Stimulated activated CD8-positive, alpha-beta memory T cell treated with anti-CD3 and anti-CD28 coated beads, Interleukin-2, amount 100 ng/mL, for 1 hour (primary cell): ENCODE measurements around the gene CALM3.
"Not testable (repeated sequence)": the region's sequence is repeated elsewhere in the genome, so short reads cannot be mapped to it uniquely, and the experiment has no call there.

Experiments used
- DNase-seq, 2 donors: peaks; one replicate each; pipeline ENCODE4 v3.0.0-alpha.2; 2020; ENCODE audit warnings: low read depth in 2 of 2

CALM3 gene

DNA sequence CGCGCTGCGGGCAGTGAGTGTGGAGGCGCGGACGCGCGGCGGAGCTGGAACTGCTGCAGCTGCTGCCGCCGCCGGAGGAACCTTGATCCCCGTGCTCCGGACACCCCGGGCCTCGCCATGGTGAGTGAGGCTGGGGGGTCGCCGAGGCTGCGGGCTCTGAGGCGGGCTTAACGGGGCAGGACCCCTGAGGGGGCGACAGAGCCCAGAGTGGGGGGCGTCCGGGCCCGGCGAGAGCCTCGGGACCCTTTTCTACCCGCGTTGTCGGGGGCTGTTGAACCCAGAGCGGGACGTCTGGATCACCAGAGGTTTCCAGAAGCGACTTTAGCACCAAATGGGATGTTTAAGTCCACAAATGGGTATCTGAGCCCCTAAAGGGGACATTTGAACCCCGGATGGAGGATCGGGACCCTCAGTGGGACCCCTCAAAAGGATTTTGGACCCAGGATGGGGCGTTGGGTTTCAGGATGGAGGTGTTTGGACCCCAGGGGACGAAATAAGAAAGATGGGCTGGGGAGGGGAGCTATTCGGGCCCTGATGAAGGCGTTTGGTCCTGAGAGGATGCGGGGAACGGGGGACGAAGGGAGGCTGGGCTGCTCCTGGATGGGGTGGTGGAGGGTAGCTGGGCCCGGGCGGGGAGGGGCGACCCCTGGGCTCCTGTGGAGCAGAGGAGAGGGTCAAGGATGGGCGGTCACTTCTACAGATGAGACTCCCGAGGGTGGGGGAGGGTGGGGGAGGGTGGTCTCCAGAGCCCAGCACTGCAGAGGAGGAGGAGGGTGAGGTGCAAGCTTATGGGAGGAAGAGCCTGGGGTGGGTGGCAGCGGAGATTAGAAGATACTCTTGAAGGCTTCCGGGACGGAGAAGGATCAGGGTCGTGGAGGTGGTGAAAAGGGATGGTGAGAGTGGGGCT lies at the start of gene CALM3:
TSS of gene CALM3 (plus strand) at position 13 of the 907 bp plus-strand sequence. CDS start at position 118, 105 bp downstream.
- DNase-seq: no peak

DNA sequence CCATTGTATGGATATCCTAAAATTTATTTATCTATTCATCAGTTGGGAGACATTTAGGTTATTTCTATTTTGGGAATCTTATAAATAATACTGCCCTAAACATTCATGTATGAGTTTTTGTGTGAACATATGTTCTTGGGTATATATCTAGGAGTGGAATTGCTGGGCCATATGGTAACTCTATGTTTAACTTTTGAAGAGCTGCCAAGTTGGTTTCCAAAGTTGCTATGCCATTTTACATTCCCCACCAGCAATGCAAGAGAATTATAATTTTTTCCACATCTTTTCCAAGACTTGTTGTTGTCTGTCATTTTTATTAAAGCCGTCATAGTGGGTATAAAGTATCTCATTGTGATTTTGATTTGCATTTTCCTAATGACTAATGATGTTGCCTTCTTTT lies 48.2 kb upstream of the CALM3 start:
- no peak for DNase-seq

DNA sequence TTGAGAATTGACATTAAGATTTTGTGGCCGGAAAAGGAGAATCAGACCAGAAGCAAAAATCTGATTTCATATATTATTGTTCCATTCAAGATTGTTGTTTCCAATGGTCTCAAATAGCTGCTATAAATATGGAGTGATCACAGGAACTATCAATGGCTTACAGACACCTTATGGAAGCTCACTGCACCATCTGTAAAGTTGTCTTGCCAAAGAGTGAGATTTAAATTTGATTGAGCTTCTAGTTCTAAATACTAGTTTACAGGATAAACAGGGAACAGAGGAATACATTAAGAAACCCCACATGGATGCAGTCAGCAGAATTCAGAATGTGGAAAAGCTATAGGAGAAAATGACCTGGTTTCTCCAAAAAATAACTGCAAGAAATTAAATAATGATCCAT lies 47.0 kb upstream of the CALM3 start:
- no peak for DNase-seq

DNA sequence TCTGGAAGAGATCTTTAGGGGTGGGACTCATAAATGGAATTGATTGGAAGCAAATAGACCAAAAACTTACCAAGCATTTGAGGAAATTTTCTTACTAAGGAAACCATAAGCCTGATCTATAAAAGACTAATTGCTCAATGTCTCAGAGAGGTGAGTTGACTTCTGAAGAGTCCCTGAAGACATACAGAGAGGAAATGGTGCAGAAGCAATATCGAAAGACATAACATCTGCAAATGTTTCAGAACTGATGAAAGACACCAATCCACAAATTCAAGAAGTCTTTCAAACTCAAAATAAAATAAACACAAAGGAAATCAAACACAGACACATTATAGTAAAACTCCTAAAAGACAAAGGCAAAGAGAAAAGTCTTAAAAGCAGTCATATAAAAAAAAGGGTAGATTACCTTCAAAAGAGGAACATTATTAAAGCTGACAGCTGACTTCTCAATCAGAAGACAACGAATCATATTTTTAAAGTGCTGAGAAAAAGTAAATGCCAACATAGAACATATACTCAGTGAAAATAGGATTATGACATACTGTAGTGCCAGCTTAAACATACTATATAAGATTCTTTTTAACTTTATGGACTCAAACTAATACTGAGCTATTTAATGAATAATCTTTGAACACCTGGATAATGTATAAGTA lies 45.4 kb upstream of the CALM3 start:
- DNase-seq: no peak

DNA sequence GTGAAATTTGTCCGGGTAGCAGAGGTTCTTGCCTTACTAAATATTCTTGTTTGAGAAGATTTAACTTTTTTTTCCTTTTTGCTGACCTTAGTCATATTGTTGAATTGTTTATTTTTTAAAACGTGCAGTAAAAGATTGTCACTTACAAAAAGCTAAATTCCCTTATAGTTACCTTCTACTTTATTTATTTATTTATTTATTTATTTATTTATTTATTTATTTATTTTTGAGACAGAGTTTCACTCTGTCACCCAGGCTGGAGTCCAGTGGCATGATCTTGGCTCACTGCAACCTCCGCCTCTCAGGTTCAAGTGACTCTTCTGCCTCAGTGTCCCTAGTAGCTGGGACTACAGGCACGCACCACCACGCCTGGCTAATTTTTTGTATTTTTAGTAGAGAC lies 44.7 kb upstream of the CALM3 start:
- not testable (repeated sequence) for DNase-seq

DNA sequence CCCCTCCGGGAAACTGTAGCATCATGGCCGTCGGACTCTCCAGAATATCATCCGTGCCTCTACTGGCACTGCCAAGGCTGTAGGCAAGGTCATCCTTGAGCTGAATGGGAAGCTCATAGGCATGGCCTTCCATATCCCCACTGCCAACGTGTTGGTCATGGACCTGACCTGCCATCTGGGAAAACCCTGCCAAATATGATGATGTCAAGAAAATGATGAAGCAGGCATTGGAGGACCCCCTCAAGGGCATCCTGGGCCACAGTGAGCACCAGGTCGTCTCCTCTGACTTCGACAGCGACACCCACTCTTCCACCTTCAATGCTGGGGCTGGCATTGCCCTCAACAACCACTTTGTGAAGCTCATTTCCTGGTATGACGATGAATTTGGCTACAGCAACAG lies 41.9 kb upstream of the CALM3 start:
- no peak for DNase-seq

DNA sequence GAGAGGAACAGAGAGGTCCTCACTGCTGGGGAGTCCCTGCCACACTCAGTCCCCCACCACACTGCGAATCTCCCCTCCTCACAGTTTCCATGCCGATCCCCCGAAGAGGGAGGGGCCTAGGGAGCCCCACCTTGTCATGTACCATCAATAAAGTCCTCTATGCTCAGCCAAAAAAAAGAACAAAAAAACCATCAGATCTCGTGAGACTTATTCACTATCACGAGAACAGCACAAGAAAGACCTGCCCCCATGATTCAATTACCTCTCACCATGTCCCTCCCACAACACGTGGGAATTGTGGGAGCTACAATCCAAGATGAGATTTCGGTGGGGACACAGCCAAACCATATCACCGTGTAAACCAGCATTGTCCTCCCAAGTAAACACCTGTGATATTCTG lies 41.5 kb upstream of the CALM3 start:
- not testable (repeated sequence) for DNase-seq

DNA sequence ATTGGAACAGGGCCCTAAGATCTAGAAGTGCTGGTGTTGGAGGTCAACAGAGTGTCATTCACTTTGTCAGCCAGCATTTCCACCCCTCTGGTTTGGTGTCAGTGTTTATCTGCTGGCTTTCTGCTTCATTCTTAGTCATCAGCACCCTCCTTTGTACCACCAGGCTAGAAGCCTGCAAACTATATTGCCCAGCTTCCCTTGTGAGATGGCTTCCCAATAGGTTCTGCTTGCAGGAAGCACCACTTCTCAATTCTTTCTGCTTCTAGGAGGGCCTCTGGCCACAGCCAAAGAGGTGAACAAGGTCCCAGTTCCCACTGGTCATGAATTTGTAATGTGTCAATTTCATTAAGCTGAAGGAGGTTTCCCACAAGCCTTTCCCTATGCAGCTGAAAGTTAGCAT lies 36.4 kb upstream of the CALM3 start:
- no peak for DNase-seq

DNA sequence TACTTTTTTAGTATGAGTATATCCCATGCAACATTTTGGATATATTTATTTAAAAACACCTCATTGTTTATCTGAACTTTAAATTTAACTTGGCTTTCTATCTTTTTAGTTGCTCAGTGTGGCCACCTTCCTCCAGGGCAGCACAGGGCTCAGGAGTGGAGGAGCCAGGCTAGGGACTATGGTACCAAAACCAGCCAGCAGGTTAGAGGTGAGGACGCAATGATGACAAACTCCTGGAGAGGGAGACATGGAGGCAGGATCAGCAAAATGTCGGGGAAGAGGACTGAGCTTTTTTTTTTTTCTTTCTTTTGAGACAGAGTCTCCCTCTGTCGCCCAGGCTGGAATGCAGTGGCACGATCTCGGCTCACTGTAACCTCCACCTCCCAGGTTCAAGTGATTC lies 29.6 kb upstream of the CALM3 start:
- no peak for DNase-seq

DNA sequence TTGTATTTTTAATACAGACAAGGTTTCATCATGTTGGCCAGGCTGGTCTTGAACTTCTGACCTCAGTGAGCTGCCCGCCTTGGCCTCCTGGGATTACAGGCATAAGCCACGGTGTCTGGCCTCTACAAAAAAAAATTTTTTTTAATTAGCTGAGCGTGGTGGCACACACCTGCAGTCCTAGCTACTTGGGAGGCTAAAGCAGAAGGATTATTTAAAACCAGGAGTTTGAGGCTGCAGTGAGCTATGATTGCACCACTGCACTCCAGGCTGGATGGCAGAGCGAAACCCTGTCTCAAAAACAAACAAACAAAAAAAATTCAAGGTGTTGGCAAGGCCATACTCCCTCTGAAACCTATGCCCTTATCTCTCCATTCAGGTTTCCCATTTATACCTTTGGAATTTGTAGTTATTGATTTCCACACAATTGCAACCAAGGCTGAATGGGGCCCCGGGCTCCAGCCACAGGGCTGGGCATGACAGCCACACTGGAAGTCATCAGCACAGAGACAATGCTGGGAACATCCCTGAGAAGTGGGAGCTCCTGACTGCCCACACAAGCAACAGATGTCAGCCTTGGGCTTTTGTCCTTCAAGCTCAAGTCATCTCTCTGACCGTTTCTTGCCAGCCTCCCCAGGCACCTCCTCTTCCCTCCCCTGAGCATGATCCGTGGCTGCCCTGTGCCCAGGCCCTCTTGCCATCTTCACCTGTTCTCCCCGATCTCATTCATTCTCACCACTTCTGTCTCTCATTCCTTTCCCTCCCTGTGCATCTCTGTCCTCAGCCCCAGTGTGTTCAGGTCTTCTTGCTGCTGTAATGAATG lies 27.2 kb upstream of the CALM3 start:
- no peak for DNase-seq

DNA sequence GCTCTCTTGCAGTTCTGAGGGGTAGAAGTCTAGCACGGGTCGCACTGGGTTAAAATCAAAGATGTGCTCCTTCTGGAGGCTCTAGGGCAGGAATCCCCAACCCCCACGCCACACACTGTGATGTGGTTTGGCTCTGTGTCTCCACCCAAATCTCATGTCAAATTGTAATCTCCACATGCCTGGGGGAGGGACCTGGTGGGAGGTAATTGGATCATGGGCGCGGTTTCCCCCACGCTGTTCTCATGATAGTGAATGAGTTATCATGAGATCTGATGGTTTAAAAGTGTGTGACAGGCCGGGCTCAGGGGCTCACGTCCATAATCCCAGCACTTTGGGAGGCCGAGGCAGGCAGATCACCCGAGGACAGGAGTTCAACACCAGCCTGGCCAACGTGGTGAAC lies 26.6 kb upstream of the CALM3 start:
- DNase-seq: no peak

DNA sequence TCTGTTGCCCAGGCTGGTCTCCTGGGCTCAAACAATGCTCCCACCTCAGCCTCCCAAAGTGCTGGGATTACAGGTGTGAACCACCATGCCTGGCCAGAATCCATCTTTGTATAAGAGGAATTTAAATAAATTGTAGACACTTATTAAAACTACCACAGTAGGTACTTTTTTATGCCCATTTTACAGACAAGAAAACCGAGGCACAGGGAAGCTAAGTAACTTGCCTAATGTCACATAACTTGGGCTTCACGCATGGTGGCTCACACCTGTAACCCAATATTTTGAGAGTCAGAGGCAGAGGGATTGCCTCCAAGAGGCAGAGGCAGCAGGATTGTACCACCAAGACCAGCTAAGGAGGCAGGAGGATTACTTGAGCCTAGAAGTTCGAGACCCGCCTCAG lies 22.7 kb upstream of the CALM3 start:
- DNase-seq: no peak

DNA sequence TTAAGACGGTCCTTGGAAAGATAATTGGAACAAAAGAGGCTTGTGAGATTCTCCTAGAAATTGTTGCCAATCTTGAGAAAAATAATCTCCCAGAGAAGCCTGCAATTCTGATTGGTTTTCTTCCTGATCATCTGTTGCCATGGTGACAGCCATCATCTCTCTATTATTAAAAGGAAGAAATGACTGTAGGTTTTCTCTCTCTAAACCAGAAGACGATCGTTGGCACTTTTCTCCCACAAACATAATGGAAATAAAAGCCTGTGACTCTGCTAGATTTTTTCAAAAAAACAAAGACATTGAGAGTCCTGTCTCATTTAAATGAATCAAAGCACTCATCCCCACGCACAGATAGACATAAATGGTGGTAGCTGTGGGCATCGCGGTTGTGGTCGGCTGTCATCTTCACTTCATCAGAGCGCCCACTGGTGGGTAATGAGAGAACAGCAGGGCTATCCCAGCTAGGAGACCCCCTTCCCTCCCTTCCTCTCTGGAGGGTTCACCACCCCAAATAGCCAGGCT lies 21.7 kb upstream of the CALM3 start:
- DNase-seq: no peak

DNA sequence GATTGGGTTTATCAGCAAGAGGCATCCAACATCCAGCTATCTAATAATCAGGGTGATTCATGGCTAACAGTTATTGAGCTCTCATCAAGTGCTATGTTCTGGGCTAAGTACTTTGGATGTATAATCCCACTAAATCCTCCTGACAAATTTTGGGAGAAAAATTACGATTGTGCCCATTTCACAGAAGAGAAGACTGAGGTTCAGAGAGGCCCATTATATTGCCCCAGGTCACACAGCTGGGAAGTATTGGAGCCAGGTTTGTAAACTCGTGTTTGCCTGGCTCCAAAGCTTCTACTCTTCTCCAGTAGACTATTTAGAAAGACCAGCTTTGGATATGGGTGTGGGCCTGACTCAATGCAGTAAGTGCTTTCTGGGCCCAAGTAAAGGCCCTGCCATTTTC lies 20.9 kb upstream of the CALM3 start:
- DNase-seq: no peak

DNA sequence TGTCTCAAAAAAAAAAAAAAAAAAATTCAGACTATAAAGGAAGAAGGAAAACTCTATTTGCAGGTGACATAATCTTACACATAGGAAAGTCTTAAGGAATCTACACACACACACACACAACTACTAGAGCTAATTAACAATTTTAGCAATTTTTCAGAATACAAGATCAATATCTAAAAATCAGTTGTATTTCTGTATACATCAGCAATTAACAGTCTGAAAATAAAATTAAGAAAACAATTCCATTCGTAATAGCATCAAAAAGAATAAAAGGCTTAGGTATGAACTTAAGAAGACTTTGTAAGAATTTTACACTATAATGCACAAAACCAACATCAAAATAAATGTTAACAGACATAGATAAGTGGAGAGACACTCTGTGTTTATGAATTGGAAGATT lies 15.6 kb upstream of the CALM3 start:
- no peak for DNase-seq

DNA sequence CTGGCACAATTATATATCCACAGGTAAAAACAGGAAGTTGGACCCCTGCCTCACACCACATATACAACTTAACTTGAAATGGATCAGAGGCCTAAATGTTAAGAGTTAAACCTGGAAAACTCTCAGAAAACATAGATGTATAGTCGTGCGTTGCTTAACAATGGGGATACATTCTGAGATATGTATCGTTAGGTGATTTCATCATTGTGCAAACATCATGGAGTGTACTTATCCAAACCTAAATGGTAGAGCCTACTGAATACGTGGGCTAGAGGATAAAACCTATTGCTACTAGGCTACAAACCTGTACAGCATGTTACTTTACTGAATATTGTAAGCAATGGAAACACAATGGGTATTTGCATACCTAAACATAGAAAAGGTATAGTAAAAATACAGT lies 14.8 kb upstream of the CALM3 start:
- no peak for DNase-seq

DNA sequence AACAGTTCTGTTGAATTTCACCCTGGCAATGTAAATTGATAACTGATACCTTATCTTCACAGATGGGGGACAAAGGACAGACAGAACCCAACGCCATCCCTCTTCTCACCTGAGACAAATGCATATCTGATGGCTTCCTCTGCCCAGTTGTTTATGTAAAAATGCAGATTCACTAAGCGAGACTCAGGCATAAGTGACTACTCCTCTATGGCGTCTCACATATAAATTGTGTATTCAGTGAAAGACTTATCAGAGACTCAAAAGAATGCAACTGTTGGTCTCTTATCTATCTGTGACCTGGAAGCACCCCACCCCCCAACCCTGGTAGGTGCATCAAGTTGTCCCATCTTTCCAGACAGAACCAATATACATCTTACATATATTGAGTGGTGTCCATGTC lies 13.3 kb upstream of the CALM3 start:
- DNase-seq: no peak

DNA sequence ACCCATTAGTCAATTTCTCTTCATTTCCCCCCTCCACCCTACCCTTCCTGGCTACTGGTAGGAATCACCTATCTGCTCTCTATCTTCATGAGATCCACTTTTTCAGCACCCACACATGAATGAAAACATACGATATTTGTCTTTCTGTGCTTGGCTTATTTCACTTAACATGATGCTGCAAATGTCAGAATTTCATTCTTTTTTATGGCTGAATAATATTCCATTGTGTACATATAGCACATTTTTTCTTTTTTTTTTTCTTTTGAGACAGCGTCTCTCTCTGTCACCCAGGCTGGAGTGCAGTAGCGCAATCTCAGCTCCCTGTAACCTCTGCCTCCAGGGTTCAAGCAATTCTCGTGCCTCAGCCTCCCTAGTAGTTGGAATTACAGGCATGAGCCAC lies 9.9 kb upstream of the CALM3 start:
- DNase-seq: no peak

DNA sequence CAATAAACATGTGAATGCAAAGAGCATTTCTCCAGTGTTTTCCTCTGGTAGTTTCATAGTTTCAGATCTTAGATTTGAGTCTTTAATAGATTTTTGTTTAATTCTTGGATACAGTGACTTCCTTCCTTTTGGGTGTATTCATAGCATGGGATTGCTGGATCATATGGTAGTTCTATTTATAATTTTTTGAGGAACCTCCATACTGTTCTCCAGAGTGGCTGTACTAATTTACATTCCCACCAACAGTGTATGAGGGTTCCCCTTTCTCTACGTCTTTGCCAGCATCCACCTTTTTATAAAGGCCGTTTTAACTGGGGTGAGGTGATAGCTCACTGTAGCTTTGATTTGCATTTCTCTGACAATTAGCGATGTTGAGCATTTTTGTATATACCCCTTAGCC lies 9.3 kb upstream of the CALM3 start:
- DNase-seq: no peak

DNA sequence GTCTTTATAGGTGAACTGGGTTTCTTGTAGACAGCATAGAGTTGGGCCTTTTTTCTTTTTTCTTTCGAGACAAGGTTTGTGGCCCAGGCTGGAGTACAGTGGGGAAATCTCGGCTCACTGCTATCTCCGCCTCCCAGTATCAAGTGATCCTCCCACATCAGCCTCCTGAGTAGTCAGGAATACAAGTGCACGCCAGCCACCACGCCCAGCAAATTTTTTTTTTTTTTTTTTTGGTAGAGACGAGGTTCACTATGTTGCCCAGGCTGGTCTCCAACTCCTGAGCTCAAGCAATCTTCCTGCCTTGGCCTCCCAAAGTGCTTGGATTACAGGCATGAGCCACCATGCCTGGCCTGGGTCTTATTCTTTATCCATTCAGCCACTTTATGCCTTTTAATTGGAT lies 5.1 kb upstream of the CALM3 start:
- DNase-seq: no peak

DNA sequence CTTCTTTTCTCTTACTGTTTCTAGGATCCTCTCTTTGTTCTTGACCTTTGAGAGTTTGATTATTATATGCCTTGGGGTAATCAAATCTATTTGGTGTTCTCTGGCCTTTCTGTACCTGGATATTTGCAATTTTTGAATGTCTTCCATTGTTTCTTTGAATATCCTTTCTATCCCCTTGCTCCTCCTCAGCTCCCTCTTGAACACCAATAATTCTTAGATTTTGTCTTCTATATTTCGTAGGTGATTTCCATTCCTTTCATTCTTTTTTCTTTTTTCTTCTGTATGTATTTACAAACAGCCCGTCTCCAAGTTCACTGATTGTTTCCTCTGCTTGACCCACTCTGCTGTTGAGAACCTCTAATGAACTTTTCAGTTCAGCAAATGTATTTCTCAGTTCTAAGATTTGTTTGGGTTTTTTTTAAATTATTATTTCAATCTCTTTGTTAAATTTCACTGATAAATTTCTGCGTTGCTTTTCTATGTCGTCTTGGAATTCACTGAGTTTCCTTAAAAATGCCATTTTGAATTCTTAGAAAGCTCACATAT lies 2.7 kb upstream of the CALM3 start:
- no peak for DNase-seq
